Activated CD4-positive, alpha-beta T cell treated with anti-CD3 and anti-CD28 coated beads, Interleukin-2, amount 50 U/mL, for 1 hour (primary cell): ENCODE results near the gene THUMPD3.

Experiments used
- DNase-seq: peaks from one replicate; pipeline ENCODE4 v3.0.0-alpha.2; 2020

The THUMPD3 gene

DNA sequence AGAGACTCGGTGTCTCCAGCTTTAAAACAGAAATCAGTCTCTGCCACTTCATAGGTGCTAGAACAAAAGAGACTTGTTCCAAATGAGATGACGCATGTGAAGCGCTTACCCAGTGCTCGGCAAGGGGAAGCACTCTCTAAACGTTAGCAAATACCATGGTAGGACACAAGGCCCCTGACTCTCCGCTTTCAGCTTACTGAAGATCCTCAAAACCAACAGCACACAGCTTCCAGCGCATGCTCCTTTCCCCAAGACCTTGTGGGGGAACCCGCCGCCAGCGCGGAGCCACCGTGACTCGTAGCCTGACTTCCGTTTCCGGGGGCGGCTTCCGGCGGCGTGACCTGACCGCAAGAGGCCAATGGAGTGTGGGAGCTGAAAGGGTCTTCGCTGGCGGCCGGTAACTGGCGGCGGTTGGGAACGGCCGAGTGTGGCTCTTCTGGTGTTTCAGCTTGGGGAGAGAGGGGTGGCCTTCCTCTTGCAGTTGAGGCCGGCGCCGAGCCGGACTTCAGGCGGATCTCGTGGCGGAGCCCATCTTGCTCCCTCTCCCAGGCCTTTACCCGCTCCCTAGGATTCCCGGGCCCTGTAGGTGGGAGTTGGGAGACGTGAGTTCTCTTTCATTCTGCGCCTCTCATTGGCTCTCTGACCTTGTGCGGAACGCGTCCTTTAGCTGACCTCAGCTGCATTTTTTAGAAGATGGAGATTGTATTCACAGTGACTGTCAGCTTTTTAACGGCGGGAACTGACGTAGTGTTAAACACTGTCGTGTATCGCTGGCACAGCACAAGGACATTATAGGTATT is at the start of gene THUMPD3:
THUMPD3 (plus strand) TSS at position 324 of the 800 bp plus-strand sequence. CDS start 2,015 bp downstream, outside the sequence.
- peak; percentile 87 for DNase-seq

DNA sequence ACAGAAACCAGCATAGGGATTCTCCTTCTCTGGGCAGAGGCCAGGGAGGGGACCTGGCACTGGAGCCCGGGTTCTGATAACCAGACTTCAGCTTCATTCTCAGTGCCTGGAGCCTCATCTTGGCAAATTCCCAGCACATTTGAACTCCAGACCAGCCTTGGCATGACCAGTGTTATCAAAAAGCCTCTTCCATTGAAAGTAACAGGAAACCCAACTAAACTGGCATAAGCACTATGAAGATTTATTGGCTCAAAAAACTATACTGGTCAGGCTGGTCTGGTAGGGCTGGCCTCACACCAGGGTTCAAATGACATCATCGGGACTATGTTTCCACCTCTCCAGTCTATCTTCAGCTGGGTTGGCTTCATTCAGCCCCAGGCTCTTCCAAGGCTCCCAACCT is 48.1 kb upstream of the THUMPD3 start:
- no peak for DNase-seq

GRCh38 chr3:9316881-9317361 is 45.9 kb upstream of the THUMPD3 start:
- DNase-seq = no peak

- DNase-seq = no peak
Observed at GRCh38 chr3:9322780-9323179, 40.1 kb upstream of the THUMPD3 start.

- DNase-seq = no peak
Observed at GRCh38 chr3:9324944-9325343, 37.9 kb upstream of the THUMPD3 start.

- DNase-seq = no peak
Observed at GRCh38 chr3:9327578-9327977, 35.3 kb upstream of the THUMPD3 start.

DNA sequence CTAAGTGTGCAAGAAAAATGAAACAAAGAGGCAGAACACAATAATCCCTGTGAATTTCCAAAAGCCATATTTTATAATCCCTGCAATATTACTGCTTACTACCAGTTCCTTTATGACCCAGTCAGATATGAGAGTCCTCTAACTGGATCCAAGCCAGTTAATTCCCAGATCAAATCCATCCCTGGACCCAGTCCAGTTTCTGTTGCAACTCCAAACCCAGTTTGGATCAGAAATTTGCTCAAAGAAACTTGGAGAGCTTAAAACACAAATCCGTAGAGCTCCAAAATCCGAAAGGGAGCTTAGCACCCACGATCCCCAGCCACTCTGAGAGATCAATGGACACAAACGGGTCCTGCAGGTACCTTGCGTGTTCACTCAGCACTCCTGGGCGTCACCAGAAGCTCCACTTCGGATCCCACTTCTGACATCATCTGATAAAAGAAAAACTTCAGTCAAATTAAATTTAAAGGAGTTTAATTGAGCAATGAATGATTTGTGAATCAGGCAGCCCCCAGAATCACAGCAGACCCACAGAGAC is 32.6 kb upstream of the THUMPD3 start:
- no peak for DNase-seq

GRCh38 chr3:9331171-9331570 is 31.7 kb upstream of the THUMPD3 start:
- no peak for DNase-seq

- DNase-seq = no peak
Observed at GRCh38 chr3:9332250-9333030, 30.4 kb upstream of the THUMPD3 start.

DNA sequence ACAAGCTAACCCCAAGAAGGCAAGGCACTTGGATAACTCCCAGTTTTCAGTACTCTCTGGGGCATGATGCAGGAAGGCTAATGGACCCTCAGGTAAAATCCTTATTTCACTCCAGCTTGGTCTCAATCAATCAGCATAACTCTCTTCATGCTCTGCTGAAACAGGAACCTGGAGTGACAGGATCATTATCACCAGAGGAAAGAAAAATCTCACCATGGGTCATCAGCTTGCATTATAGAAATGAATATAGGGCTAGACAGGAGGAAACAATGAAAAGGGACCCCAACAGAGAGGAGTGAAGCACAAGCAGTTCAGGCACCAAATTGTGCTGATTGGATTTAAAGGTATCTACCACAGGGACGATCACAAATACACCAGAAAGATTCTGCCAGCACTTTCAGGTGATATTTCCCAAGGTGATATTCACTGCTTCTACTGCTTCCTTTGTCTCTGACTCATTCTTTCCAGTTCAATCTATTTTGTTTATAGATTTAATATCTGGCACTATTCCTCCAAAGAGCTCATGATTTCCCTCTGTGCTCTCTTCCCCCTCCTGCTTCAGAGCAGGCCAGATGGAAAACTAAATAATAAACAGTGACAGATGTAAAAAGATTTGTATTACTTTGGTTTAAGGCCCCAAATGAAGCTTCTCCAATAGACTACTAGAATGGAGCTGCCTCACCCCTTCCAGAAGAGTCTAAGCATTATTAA is 22.9 kb upstream of the THUMPD3 start:
- no peak for DNase-seq

GRCh38 chr3:9340472-9340902 is 22.4 kb upstream of the THUMPD3 start:
- no peak for DNase-seq

DNA sequence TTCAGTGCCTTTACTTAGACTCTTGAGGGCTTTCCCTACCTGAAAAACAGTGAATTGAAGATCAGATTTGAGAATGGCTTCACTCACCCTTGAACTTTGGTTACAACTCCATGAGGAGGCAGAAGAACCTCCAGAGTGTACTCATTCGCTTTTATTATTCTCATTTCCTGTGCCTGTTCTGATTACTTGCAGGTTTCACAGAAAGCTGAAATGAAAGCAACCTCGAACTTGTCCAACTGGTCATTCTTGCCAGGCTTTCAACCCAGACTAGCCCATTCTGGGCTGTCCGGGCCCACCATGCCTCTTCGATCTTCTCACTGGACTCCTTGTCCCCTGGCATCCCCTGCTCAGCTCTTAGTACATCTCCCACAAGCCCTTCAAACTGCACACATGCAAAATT is 20.2 kb upstream of the THUMPD3 start:
- DNase-seq = no peak

- no peak for DNase-seq
Observed at GRCh38 chr3:9343115-9343514, 19.7 kb upstream of the THUMPD3 start.

DNA sequence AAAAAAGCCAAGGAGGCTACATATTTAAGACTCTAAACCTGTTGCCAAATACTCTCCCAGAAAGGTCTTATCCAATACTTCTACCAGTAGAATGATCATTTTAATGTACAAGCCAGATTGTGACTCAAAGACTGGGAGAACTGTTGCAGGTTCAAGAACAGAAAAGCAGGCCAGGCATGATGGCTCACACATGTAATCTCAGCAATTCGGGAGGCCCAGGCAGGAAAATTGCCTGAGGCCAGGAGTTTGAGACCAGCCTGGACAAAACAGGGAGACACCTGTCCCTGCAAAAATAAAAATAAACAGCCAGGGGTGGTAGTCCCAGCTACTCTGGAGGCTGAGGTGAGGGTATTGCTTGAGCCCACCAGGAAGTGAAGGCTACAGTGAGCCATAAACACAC is 17.8 kb upstream of the THUMPD3 start:
- no peak for DNase-seq

- DNase-seq = no peak
Observed at GRCh38 chr3:9346141-9346540, 16.7 kb upstream of the THUMPD3 start.

GRCh38 chr3:9347081-9347480 is 15.8 kb upstream of the THUMPD3 start:
- no peak for DNase-seq

DNA sequence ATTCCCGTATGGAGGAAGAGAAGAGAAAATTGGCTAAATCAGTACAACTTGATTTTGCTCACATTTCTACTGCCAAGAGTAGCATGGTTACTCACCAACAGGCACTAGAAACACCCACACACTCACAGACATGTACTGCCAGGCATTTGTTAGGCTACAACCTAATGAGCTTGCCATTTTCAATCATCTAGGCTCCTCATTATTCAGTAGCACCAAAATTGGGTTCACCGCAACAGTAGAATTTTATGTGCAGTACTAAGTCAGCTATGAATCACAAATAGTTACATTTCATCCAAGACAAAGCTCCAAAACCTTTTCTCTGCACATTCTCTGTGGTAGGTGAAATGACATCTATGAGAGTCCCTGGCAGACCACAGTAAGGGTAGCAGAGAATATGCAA is 15.0 kb upstream of the THUMPD3 start:
- DNase-seq = no peak

- DNase-seq = no peak
Observed at GRCh38 chr3:9349321-9350117, 13.3 kb upstream of the THUMPD3 start.

GRCh38 chr3:9351709-9352126 is 11.1 kb upstream of the THUMPD3 start:
- DNase-seq = no peak

DNA sequence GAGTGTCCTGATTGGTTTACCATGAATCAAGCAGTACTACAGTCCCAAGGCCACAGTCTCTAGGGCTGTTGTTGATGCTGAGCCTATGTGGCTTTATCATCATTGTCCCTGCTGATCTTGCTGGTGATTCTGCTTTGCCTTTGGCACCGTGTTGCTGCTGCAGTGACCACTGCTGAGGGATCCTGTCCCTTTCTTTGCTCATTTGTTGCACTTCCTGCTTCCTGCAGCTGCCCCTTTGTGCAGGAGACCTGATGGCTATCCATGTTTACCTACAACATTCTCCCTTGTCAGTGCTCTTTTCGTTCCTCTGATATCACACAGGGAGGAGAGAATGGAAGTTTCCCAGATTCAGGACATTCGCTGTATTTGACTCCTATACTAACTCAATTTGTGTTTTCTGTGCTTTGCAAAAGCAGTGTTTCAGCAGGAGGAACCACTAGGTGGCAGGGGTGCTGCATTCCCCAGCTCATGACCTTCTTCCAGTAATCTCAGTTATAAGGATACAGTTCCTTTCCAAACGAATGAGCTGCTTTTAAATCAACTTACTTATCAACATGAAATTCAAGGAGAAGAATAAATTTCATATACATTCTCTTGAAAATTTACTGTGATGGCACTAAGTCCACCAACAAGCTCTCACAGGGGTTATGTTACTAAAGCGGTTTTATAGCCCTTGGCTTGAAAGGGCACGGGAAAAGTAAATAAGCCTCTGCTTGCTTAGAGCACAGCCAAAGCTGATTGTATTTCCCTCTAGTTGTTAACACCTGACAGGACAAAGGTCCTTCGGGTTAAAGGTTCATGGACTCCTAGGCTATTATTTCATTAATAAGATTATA is 9.7 kb upstream of the THUMPD3 start:
- DNase-seq = peak; percentile 54

DNA sequence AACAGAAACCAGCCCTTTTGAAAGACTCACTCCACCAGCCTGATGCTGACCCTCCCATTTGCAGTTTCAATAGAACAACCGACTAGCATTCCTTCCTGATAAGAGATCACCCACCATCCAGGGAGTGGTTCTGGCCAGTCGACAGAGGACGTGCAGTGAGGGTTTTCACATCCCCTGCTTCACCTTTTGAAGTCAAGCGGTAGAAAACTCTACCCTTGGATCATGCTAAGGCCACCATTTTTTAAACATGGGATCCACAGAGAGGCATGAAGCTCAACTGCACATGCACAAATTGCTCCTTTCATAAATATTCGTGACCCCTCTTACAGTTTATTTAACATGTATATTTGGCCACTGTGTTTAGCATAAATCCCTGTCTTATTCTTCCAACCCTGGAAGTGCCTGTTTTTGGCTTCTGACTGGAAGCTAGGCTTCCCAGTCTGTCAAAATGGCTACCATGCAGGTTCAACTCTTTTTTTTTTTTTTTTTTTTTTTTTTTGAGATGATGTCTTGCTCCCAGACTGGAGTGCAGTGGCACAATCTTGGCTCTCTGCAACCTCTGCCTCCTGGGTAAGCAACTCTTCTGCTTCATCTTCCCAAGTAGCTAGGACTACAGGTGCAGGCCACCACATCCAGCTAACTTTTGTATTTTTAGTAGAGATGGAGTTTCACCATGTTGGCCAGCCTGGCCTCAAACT is 1.0 kb upstream of the THUMPD3 start:
- no peak for DNase-seq
